GM18505 (cell line): ENCODE results near the gene RD3L.

Experiments
- ATAC-seq: cut with Tn5 transposase; IDR thresholded peaks from one replicate; pipeline ENCODE4 v1.9.1; 2021; ENCODE audit not compliant: unreplicated experiment
- POLR2A ChIP-seq: IDR thresholded peaks from 4 replicates; pipeline ENCODE4 v1.6.1; 2011; ENCODE audit warnings: borderline replicate concordance; ENCODE audit not compliant: insufficient read depth, insufficient read length; ENCODE audit errors: extremely low read depth

Gene RD3L

GRCh38 chr14:103915616-103916015 is 26.7 kb downstream of the RD3L start:
- ATAC-seq, result no peak
- no peak for TF ChIP-seq POLR2A

- no peak for TF ChIP-seq POLR2A
- no peak for ATAC-seq
These were observed 31.3 kb downstream of the RD3L start for GRCh38 chr14:103910984-103911383.

GRCh38 chr14:103910262-103910935 is 31.9 kb downstream of the RD3L start:
- no peak for ATAC-seq

GRCh38 chr14:103909531-103910261 is 32.6 kb downstream of the RD3L start:
- TF ChIP-seq POLR2A, result no peak

More at GRCh38 chr14:103910262-103910935, 31.9 kb downstream of the RD3L start:
- TF ChIP-seq POLR2A, result no peak

GRCh38 chr14:103908580-103908979 is 33.7 kb downstream of the RD3L start:
- ATAC-seq, result no peak

More at GRCh38 chr14:103909531-103910261, 32.6 kb downstream of the RD3L start:
- no peak for ATAC-seq

GRCh38 chr14:103905842-103906456 is 36.4 kb downstream of the RD3L start:
- ATAC-seq, result no peak
- no peak for TF ChIP-seq POLR2A

More at GRCh38 chr14:103908580-103908979, 33.7 kb downstream of the RD3L start:
- TF ChIP-seq POLR2A, result no peak

- ATAC-seq, result no peak
- TF ChIP-seq POLR2A, result no peak
These were observed 37.7 kb downstream of the RD3L start for GRCh38 chr14:103904493-103905107.

GRCh38 chr14:103899833-103900232 is 42.5 kb downstream of the RD3L start:
- no peak for TF ChIP-seq POLR2A
- ATAC-seq, result no peak

GRCh38 chr14:103899316-103899715 is 43.0 kb downstream of the RD3L start:
- no peak for TF ChIP-seq POLR2A
- no peak for ATAC-seq

- no peak for ATAC-seq
- TF ChIP-seq POLR2A, result no peak
These were observed 43.6 kb downstream of the RD3L start for GRCh38 chr14:103898711-103899110.

- no peak for ATAC-seq
- TF ChIP-seq POLR2A, result no peak
These were observed 44.1 kb downstream of the RD3L start for GRCh38 chr14:103898204-103898603.

- TF ChIP-seq POLR2A, result no peak
- ATAC-seq, result no peak
These were observed 45.0 kb downstream of the RD3L start for GRCh38 chr14:103897075-103897947.
